Spleen (tissue), 7 donors: ENCODE results near the gene PARN.

Experiments used
- POLR2A ChIP-seq, 3 donors: fragments of 450-650 bp; IDR thresholded peaks; one replicate each; pipeline ENCODE4 v1.5.1; 2017; ENCODE audit warnings: antibody characterized with exemption in 3 of 3, mild to moderate bottlenecking in 1 of 3
- POLR2AphosphoS5 ChIP-seq, 3 donors: sonication (generic); formaldehyde crosslinking; IDR thresholded peaks; one replicate each; pipeline ENCODE4 v1.5.1; 2017; ENCODE audit warnings: antibody characterized with exemption in 3 of 3
- TF ChIP-seq, protein P1 (sequence below), 11 experiments: fragments of 200-600 bp in 7 of 11; fragments of 450-650 bp in 4 of 11; sonication (generic) in 4 of 11; IDR thresholded peaks in 8 of 11; conservative IDR thresholded peaks in 3 of 11; 1 replicate in 7 of 11; 2 replicates in 4 of 11; pipeline versions ENCODE4 v1.4.0 to v1.8.0; 2016 to 2021; ENCODE audit warnings: antibody characterized with exemption in 11 of 11, inconsistent platforms in 4 of 11, mild to moderate bottlenecking in 1 of 11
- donor health status: DM: no; HTN: no; CAD: no; lungs with moderate emphysema.
- donor health status: DM: no; HTN: no; CAD: no.
- donor health status: DM: no; HTN: no; CAD: no.

DNA sequence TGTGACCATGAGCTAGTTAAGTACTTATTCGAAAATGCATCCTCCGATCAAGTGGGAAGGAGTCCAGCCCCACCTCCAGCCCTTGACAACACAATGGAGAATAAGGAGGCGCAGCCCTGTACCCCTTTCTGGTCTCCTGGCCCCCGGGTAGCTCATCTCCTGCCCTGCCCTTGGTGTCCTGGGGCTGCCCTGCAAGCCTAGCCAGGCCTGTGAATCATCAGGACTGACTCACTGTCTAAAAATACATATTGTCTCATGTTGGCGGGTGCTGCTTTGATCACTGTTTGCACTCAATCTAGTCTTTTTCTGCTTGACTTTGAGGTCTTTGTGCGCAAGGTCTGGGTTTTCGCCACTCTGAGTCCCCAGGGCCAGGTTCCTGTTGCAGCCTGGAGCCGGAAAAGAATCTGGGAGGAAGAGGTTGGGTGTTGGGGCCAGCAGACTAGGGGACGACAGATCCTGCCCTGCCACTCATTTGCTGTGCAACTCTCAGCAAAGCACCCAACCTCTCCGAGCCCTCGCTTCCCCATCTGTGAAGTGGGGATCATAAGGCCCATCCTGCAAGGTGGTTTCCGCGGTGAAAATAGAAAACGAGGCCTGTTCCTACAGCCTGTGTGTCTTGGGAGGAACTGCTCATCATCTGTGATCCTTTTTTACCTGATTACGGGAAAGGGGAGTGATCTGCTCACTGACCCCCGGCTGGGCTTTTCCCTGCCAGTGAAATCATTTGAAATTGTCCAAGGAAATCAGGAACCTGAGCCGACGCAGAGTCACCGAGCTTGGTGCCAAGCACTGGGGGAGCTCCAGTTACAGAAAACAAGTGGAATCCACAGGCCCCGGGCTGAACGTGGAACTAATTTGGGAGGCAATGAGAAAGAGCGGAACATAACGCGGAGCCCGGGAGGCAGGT lies 230.4 kb downstream of the PARN start:
- TF ChIP-seq, protein P1, sequence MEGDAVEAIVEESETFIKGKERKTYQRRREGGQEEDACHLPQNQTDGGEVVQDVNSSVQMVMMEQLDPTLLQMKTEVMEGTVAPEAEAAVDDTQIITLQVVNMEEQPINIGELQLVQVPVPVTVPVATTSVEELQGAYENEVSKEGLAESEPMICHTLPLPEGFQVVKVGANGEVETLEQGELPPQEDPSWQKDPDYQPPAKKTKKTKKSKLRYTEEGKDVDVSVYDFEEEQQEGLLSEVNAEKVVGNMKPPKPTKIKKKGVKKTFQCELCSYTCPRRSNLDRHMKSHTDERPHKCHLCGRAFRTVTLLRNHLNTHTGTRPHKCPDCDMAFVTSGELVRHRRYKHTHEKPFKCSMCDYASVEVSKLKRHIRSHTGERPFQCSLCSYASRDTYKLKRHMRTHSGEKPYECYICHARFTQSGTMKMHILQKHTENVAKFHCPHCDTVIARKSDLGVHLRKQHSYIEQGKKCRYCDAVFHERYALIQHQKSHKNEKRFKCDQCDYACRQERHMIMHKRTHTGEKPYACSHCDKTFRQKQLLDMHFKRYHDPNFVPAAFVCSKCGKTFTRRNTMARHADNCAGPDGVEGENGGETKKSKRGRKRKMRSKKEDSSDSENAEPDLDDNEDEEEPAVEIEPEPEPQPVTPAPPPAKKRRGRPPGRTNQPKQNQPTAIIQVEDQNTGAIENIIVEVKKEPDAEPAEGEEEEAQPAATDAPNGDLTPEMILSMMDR (IDR thresholded peaks at IDR 0.05 in 8 of 11, conservative IDR thresholded peaks at IDR 0.05 in 3 of 11), result no peak
- TF ChIP-seq POLR2A (IDR thresholded peaks at IDR 0.05) (no peak), POLR2AphosphoS5 (IDR thresholded peaks at IDR 0.05) (no peak)
